Measurements from ENCODE around the gene GPATCH8. TPM values are rescaled to one million over a fixed set of nuclear protein-coding genes. Genes with fewer than 3 reads are reported as not detected.
"Not testable (repeated sequence)": the region's sequence is repeated elsewhere in the genome, so short reads cannot be mapped to it uniquely, and the experiment has no call there.

Gene GPATCH8
- total RNA-seq, 2 experiments from 2014 or later, result 46.0 to 46.1 TPM

DNA sequence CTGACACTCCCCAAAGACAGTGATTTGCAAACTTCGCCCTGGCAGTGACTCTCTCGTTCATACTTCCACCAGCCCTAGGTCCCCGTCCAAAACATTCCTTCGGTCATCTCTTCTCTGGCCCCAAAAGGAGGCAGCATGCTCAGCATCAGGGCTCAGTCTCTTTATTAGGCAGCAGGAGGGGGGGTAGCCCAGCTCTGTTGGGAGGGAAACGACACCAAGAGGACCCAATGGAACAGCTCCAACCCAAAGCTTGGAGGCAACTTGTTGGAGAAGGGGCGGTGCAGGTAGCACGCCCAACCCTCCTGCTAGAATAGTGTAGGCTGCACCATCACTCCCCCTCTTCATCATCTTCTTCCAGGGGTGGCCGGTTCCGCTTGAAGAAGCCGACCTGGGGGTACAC, 131.2 kb downstream of the GPATCH8 start:
- peaks cover 16% of the 10 kb centered on the region for H3K27me3 Mint-ChIP-seq
- CTCF ChIA-PET, result no interaction called here

DNA sequence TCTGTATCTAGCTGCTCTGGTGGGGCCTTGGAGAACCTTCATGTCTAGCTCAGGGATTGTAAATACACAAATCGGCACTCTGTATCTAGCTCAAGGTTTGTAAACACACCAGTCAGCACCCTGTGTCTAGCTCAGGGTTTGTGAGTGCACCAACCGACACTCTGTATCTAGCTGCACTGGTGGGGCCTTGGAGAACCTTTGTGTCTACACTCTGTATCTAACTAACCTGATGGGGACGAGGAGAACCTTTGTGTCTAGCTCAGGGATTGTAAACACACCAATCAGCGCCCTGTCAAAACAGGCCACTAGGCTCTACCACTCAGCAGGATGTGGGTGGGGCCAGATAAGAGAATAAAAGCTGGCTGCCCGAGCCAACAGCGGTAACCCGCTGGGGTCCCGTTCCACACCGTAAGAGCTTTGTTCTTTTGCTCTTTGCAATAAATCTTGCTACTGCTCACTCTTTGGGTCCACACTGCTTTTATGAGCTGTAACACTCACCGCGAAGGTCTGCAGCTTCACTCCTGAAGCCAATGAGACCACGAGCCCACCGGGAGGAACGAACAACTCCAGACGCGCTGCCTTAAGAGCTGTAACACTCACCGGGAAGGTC, 133.7 kb downstream of the GPATCH8 start:
- DNase-seq; H3K4me3 Mint-ChIP-seq; POLR2A ChIA-PET; H3K4me1 Mint-ChIP-seq; H3K36me3 Mint-ChIP-seq (ENCODE audit: low read depth); H3K27ac Mint-ChIP-seq; H3K9me3 Mint-ChIP-seq: not testable (repeated sequence)
- peaks cover 39% of the 10 kb centered on the region for H3K27me3 Mint-ChIP-seq
- CTCF ChIA-PET, result interaction anchor here (0.6 to 2.9 kb wide), 2 partner anchors 77 to 160 kb away, joined by 3 to 8 read pairs; no protein-coding TSS in a partner anchor

More for the DNA sequence above, 131.2 kb downstream of the GPATCH8 start:
- POLR2A ChIA-PET, result no interaction called here
- H3K36me3 Mint-ChIP-seq (ENCODE audit: low read depth), result no peaks in the 10 kb centered on the region
- H3K27ac Mint-ChIP-seq, result no peak overlapping the region
- DNase-seq, result no peak
- no peak overlapping the region for H3K4me3 Mint-ChIP-seq
- H3K9me3 Mint-ChIP-seq, result no peaks in the 10 kb centered on the region
- H3K4me1 Mint-ChIP-seq, result peaks cover 7% of the 10 kb centered on the region

- H3K4me3 Mint-ChIP-seq; H3K9me3 Mint-ChIP-seq; H3K4me1 Mint-ChIP-seq; H3K27ac Mint-ChIP-seq; DNase-seq; POLR2A ChIA-PET; H3K36me3 Mint-ChIP-seq (ENCODE audit: low read depth): not testable (repeated sequence)
- CTCF ChIA-PET, result interaction anchor here (1.0 to 2.9 kb wide), 2 partner anchors 11 to 159 kb away, joined by 4 to 8 read pairs; no protein-coding TSS in a partner anchor
- peaks cover 38% of the 10 kb centered on the region for H3K27me3 Mint-ChIP-seq
Measured at GRCh38 chr17:44368391-44369243, 134.6 kb downstream of the GPATCH8 start.

DNA sequence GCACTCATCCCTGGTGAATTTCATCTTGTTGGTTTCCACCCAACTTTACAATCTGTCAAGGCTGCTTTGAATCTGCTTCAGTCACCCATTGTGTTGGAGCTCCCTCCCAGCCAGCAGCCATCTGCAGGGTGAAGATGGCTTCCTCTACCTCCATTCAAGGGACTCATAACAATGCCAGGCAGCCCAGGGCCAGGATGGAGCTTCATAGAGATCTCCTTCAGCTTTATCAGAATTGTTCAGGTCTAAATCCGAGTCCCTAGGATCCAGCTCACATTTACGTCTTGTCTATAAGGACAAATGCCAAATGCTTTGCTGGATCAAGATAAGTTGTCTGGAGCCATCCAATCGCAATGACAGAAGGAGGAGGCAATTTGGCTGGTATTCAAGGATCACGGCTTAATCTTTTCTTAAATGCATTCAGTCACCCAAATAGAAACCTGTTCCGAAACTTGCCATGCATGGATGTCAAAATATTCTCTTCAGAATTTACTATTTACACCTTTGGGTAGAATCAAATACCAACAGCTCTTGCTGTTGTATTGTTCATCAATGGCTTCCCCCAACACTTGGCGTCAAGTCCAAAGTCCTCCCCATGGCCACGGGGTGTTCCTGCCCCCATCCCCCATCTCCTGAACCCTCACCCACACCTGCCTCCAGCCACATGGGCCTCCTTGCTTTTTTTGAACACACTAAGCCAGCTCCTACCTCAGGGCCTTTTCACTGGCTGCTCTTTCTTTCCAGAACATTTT, 135.8 kb downstream of the GPATCH8 start:
- CTCF ChIA-PET, result interaction anchor here (0.6 to 1.8 kb wide), 8 partner anchors 9 to 177 kb away, joined by 3 to 6 read pairs (median 4); partner anchors contain the start of gene GRN
- Mint-ChIP-seq H3K9me3 (no peaks in the 10 kb centered on the region), H3K27ac (no peak overlapping the region), H3K27me3 (peaks cover 38% of the 10 kb centered on the region), H3K4me1 (peaks cover 9% of the 10 kb centered on the region), H3K4me3 (no peak overlapping the region), H3K36me3 (ENCODE audit: low read depth) (no peaks in the 10 kb centered on the region)
- POLR2A ChIA-PET, result no interaction called here
- DNase-seq, result no peak

DNA sequence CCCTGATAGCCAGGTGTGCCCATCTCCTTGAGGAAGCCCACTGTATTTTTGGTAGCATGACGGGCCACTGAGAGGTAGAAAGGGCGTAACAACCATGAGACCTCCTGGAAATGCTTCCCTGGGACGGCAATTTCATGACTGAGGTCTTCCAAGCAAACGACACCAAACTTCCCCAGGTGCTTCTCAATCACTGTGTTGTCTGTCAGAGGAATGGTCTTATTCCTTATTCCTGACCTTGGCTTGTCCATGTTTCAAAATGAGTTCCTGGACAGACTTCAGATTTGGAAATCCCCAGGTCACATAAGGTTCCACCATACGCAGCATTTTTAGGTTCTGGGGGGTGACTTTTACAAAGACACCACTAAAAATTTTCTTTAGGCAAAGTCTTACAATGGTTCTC, 138.2 kb downstream of the GPATCH8 start:
- DNase-seq; H3K27ac Mint-ChIP-seq; H3K4me1 Mint-ChIP-seq; H3K9me3 Mint-ChIP-seq; H3K36me3 Mint-ChIP-seq (ENCODE audit: low read depth); POLR2A ChIA-PET; H3K4me3 Mint-ChIP-seq: not testable (repeated sequence)
- H3K27me3 Mint-ChIP-seq, result peaks cover 43% of the 10 kb centered on the region
- CTCF ChIA-PET, result interaction anchor here (1.3 to 4.0 kb wide), 2 partner anchors 13 to 15 kb away, joined by 3 to 39 read pairs; no protein-coding TSS in a partner anchor

GRCh38 chr17:44363613-44364159, 139.5 kb downstream of the GPATCH8 start, which contains the start of gene FAM171A2:
TSS of gene FAM171A2 (minus strand) at chr17:44363853. CDS start at chr17:44363714, 139 bp downstream.
- peaks cover 1% of the 10 kb centered on the region for H3K4me1 Mint-ChIP-seq
- POLR2A ChIA-PET, result no interaction called here
- CTCF ChIA-PET, result interaction anchor here (0.6 to 4.0 kb wide), 17 partner anchors 12 to 251 kb away, joined by 3 to 39 read pairs (median 3); partner anchors contain the start of gene HROB
- H3K27me3 Mint-ChIP-seq, result peaks cover 40% of the 10 kb centered on the region
- peak; percentile 62 for DNase-seq
- H3K36me3 Mint-ChIP-seq (ENCODE audit: low read depth), result no peaks in the 10 kb centered on the region
- peak within 1 kb of the TSS; percentile 69 for H3K4me3 Mint-ChIP-seq
- H3K9me3 Mint-ChIP-seq, result no peaks in the 10 kb centered on the region
- no peak within 1 kb of the TSS for H3K27ac Mint-ChIP-seq

GRCh38 chr17:44362949-44363612, 140.1 kb downstream of the GPATCH8 start:
- peaks cover 1% of the 10 kb centered on the region for H3K4me1 Mint-ChIP-seq
- ChIA-PET CTCF (interaction anchor here (0.6 to 4.0 kb wide), 19 partner anchors 11 to 251 kb away, joined by 3 to 39 read pairs (median 3); partner anchors contain the start of gene HROB), POLR2A (no interaction called here)
- no peaks in the 10 kb centered on the region for H3K9me3 Mint-ChIP-seq
- no peak overlapping the region for H3K27ac Mint-ChIP-seq
- H3K27me3 Mint-ChIP-seq, result peaks cover 40% of the 10 kb centered on the region
- peak overlapping the region; percentile 62 for H3K4me3 Mint-ChIP-seq
- peak; percentile 15 for DNase-seq
- H3K36me3 Mint-ChIP-seq (ENCODE audit: low read depth), result no peaks in the 10 kb centered on the region

DNA sequence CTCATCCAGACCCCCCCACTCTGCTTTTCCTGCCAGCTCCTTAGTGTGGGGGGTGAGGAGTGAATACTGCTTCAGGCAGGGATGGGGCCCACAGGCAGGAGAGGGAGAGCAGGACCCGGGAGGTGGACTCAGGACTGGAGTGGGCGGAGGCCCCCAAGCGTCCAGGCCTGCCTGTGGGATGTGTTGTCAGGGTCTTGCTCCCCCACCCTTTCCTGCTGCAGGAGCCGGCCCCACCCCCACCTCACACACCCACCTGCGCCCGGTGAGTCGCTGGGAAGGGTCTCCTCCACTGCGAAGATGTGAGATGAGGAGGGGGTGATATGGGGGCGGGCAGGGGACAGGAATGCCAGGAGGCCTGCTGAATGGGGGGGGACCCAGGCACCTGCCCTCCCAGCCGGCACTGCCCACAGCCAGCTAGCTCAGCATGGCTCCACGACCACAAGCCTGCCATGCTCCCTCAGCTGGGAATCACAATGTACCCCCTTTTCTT, 140.7 kb downstream of the GPATCH8 start:
- no peaks in the 10 kb centered on the region for H3K9me3 Mint-ChIP-seq
- ChIA-PET POLR2A (no interaction called here), CTCF (interaction anchor here (0.9 to 4.0 kb wide), 8 partner anchors 11 to 221 kb away, joined by 3 to 39 read pairs (median 4); partner anchors contain the start of gene HROB)
- DNase-seq, result no peak
- no peaks in the 10 kb centered on the region for H3K36me3 Mint-ChIP-seq (ENCODE audit: low read depth)
- H3K4me1 Mint-ChIP-seq, result peaks cover 1% of the 10 kb centered on the region
- H3K27ac Mint-ChIP-seq, result no peak overlapping the region
- peaks cover 36% of the 10 kb centered on the region for H3K27me3 Mint-ChIP-seq
- H3K4me3 Mint-ChIP-seq, result no peak overlapping the region

DNA sequence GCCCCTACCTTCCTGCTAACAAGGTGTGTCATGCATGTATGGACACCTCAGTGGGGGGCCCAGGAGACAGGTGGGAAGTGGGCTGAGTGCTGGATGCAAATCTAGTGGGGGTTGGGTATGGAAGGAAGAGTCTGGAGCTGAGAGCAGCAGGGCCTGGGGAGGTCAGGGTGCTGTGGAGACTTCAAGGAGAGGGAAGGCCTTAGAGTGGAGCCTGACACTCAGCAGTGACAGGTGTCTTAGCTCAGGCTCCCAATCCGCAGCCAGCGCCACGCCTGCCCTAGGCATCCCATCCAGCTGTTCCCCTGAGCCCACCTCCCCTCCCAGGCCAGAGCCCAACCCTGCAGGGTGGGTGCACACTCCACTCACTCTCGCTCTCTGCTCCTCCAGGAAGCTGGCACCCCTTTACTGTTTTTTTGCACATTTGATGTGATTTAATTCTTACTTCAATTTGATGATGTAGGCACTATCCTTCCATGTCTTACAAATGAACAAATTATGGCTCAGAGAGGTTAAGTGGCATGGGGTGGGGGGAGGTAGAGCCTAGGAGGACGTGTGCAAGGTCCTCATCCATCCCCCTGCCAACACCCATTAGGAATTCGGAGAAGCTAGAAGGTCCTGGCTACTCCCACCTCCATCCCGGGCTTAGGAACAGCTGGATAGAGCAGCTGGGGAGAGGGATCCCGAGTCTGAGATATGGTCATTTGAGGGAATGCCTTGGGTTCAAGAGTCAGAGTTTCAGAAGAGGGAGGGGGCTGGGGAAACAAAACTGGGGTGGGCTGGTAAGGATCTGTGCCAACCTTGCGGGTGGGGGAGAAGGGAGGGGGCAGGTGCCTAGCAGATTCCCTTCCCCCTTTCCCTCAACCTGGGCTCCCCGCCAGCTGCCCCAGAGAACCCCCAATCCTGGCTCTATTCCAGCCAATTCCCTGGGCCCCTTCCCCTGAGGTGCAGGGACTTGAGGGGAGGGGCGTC, 141.6 kb downstream of the GPATCH8 start:
- peaks cover 1% of the 10 kb centered on the region for H3K4me1 Mint-ChIP-seq
- DNase-seq, result no peak
- peak overlapping the region; percentile 1 for H3K4me3 Mint-ChIP-seq
- H3K9me3 Mint-ChIP-seq, result no peaks in the 10 kb centered on the region
- ChIA-PET CTCF (interaction anchor here (0.6 to 4.0 kb wide), 4 partner anchors 10 to 151 kb away, joined by 3 to 39 read pairs (median 6); no protein-coding TSS in a partner anchor), POLR2A (no interaction called here)
- no peak overlapping the region for H3K27ac Mint-ChIP-seq
- peaks cover 30% of the 10 kb centered on the region for H3K27me3 Mint-ChIP-seq
- H3K36me3 Mint-ChIP-seq (ENCODE audit: low read depth), result no peaks in the 10 kb centered on the region

DNA sequence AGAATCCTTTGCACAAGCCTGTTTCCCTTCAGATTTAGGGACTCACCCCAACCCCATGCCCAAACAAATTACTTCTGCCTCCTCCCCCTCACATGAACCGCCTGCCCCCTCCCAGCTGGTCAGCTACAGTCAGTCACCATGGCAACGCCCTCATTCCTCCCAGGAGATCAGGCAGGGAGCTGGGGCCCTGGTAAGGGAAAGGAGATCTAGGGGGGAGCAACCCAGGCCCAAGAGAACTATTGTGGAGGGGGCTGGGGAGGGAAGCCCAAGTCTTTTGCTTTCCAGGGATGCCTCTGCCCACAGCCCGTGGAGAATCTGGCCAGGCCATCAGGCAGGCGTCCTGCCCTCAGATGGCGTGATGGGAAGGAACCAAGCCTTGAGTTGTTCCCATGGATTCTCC, 142.4 kb downstream of the GPATCH8 start:
- no peak for DNase-seq
- ChIA-PET CTCF (interaction anchor here (1.8 to 4.0 kb wide), 3 partner anchors 9 to 150 kb away, joined by 4 to 39 read pairs (median 9); no protein-coding TSS in a partner anchor), POLR2A (no interaction called here)
- Mint-ChIP-seq H3K27ac (no peak overlapping the region), H3K4me1 (peaks cover 1% of the 10 kb centered on the region), H3K4me3 (no peak overlapping the region), H3K27me3 (peaks cover 23% of the 10 kb centered on the region), H3K36me3 (ENCODE audit: low read depth) (no peaks in the 10 kb centered on the region), H3K9me3 (no peaks in the 10 kb centered on the region)

DNA sequence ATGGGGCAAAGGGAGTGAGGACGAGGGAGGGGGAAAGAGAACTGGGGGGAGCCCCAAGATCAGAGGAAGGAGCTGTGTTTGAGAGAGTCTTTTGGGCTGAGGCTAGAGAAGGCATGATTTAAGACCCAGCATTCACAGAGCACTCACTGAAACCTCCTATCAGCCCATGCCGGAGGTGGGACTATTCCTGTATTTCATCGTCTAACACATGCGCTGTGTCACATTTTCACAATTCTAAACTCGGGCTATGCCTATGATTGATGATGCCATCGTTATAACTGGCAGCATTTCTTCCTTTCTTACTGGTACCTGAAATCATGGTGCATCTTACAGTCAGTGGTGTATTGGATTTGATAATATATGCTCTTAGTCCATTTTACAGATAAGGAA, 143.1 kb downstream of the GPATCH8 start:
- H3K9me3 Mint-ChIP-seq, result no peaks in the 10 kb centered on the region
- no peaks in the 10 kb centered on the region for H3K36me3 Mint-ChIP-seq (ENCODE audit: low read depth)
- ChIA-PET CTCF (interaction anchor here (0.9 to 2.6 kb wide), 3 partner anchors 9 to 150 kb away, joined by 4 to 9 read pairs (median 4); no protein-coding TSS in a partner anchor), POLR2A (no interaction called here)
- no peak overlapping the region for H3K4me3 Mint-ChIP-seq
- H3K4me1 Mint-ChIP-seq, result peaks cover 3% of the 10 kb centered on the region
- H3K27me3 Mint-ChIP-seq, result peaks cover 19% of the 10 kb centered on the region
- DNase-seq, result no peak
- no peak overlapping the region for H3K27ac Mint-ChIP-seq
